CD4-positive, alpha-beta T cell treated with Interleukin-4 for 4 hours (primary cell): ENCODE measurements around the gene F2.
A peak's percentile ranks its signal among the peaks of the same experiment; 100 is the strongest.
"Not testable (repeated sequence)": the region's sequence is repeated elsewhere in the genome, so short reads cannot be mapped to it uniquely, and the experiment has no call there.

Experiments
- DNase-seq: peaks from one replicate; pipeline ENCODE4 v3.0.0-alpha.2; 2020

The F2 gene

DNA sequence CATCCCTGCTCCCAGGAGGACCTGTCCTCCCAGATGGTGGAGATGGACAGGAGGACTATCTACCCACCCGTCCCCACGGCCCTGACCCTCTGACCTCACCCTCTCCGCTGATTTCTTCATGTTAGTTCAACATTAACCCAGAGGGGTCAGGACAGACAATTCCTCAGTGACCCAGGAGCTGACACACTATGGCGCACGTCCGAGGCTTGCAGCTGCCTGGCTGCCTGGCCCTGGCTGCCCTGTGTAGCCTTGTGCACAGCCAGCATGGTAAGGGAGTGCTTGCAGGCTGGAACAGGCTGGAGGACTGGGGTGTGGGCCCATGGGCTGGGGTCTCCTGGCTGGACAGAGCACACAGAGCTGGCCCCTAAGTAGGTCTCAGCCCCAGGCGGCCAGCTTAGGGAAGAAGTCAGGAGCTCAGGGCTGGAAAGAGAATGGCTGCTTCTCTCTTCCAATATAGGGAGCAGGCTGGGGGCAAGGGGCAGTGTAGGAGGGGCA lies at the start of gene F2:
F2 (plus strand) TSS at position 166 of the 495 bp plus-strand sequence; CDS start at position 189, 23 bp downstream.
- no peak for DNase-seq

DNA sequence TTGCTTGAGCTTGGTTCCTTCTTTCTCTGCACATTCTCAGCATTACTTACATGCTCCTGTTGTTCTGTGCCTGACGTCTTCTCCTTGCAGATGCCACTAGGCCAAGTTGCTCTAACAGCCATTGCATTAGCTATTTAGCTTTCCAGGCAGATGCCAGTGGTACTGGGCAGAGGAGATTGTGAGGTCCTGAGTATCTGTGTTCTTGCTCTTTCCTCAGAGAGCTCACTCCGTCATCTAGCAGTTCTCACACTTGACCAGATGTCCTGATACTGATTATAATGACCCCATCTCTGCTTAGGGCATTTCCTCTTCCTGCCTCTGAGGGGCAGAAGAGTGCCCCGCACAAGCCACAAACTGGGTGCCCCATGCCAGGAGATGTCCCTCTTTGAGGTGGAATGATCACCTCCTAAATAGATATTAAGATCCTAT lies 49.3 kb upstream of the F2 start:
- DNase-seq: peak; percentile 8

DNA sequence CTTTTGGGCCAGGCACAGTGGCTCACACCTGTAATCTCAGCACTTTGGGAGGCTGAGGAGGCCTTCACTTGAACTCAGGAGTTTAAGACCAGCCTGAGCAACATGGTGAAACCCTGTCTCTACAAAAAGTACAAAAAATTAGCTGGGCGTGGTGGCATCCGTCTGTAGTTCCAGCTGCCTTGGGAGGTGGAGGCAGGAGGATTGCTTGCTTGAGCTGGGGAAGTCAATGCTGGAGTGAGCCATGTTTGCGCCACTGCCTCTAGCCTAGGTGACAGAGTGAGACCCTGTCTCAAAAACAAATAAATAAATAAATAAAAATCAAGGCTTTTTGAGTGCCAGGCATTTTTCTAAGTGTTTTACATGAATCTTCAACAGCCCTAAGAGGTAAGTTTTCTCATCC lies 48.5 kb upstream of the F2 start:
- DNase-seq: not testable (repeated sequence)

GRCh38 chr11:46671958-46672315 lies 47.1 kb upstream of the F2 start:
- DNase-seq: no peak

DNA sequence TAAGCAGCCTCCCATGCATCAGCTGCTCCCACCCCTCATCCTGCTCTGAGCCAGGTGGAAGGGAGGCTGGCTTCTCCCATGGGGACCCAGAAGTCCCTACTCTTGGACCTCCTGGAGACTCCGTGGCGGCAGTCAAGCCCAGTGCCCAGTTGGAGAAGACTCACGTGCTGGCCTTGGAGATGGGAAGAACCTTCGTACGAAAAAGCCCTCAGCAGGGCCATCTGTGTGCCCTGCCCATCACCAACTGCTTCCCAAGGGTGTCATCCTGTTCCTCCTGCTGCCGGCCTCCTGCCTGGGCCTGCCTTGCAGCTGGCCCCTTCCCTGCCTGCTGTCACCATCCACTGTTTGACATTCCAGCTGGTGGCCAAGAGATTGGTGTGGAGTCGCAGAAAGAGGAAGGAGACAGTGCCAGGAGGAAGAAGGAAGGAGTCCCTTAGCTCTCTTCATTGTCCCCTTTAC lies 46.6 kb upstream of the F2 start:
- no peak for DNase-seq

GRCh38 chr11:46673713-46674462 lies 45.1 kb upstream of the F2 start:
- DNase-seq: no peak

DNA sequence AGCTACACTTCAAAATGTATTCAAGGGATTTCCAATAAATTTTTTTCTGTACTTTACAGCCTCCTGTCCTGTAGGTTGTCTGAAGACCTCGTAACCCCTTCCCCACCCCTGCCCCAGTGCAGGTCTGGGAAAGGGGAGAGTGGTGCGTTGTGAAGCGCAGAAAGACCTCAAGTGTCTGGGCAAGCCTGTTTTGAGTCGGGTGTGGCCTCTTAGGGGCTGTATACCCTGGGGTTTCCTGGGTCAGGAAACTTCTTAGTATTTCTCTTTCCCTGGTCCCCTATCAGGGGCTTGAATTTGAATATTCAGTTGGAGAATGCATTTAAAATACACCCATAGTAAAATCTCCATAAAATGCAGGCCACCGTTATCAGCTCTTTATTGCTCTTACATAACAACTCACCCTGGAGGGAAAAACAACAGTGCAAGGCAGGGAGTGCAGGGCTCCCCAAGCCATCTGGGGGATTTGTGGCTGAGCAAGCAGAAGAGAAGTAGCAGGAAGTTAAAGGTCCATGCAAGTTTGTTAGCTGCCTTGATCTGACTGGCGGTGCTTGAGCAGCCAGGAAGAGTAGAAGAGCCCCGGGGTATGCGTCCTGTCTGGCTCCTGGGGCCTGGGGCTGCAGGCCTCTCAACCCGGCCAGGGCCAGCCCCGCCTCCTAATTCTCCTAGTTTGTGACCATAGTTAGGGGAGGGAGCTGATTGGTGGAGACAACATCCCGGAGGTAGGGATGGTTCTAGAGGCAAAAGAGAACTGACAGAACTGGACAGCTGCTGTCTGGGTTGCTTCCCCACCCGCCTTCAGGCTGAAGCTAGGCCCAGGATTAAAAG lies 44.3 kb upstream of the F2 start:
- peak; percentile 21 for DNase-seq

DNA sequence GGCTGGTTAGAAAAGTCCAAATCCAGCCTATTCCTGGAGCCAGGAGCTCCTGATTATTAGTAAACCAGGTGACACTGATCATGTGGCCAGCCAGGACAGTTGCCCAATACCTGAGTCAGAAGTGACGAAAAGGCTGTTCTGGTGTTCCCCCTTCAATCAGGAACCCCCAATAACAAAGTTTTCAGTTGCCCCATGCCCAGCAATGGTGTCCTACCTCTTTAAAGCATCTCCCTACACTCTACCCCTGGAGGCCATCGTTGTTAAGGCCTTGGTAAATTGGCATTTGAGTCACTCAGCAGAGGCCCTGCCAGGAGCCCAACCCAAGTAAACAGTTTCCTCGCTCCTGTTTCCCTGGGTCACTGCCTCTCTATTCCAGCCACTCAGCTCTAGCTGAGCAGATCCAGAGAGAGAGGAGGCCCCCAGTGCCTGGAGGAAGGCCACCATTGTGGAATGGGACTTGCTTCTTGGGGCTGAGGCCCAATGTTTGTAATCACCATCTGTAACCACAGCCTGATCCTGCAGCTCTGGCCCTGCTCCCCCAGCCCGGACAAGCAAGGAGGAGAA lies 43.6 kb upstream of the F2 start:
- DNase-seq: no peak

DNA sequence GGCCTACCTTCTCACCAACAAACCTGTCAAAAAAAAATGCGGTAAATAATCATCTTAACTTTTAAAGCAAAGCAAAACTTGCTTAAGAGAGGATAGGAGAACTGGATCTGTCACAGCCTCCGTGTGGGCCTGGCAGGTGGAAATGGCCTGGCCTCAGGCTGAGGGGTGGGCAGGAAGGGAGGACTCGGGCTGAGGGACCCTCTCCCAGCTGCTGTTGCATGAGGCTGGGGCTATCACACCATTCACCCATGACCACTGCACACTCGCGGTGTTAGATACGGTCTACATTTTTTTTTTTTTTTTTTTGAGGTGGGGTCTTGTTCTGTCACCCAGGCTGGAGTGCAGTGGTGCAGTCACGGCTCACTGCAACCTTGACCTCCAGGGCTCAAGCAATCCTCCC lies 43.1 kb upstream of the F2 start:
- DNase-seq: no peak

- no peak for DNase-seq
Observed at GRCh38 chr11:46676436-46677158, 42.4 kb upstream of the F2 start.

GRCh38 chr11:46677169-46677568 lies 41.8 kb upstream of the F2 start:
- no peak for DNase-seq

DNA sequence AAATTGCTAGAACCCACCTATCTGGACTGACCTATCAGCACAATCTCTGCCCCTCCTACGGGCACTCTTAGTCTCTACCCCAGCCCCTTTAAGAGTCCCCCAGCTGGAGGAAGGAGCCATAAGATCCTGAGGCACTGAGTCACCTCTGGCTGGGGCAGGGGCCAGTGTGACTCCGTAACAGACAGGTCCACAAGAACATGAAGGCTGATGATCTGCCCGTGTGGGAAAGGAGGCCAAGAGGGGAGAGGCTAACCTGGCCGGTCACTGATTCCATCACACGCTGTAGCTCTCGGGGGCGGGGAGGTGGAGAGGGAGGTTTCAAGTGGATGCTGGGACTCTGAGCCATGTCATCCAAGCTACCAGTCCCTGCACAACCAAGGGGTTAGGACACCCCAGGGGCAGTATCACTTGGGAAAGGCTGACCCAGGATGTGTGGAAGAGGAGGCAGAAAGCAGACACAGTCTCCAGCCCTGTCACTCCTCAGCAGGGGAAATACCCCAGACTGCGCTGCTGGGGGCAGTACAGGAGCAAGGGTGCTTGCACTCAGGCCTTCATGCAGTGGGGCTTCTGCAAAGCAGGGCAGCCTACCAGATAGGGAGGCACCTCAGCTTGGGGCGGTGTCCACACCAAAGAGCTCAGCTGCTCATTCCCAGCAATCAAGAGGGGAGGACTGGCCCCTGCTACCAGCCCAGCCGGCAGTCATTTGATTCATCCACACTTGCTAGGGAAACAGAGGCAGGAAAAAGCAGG lies 40.8 kb upstream of the F2 start:
- no peak for DNase-seq

GRCh38 chr11:46678741-46679130 lies 40.3 kb upstream of the F2 start:
- DNase-seq: no peak

DNA sequence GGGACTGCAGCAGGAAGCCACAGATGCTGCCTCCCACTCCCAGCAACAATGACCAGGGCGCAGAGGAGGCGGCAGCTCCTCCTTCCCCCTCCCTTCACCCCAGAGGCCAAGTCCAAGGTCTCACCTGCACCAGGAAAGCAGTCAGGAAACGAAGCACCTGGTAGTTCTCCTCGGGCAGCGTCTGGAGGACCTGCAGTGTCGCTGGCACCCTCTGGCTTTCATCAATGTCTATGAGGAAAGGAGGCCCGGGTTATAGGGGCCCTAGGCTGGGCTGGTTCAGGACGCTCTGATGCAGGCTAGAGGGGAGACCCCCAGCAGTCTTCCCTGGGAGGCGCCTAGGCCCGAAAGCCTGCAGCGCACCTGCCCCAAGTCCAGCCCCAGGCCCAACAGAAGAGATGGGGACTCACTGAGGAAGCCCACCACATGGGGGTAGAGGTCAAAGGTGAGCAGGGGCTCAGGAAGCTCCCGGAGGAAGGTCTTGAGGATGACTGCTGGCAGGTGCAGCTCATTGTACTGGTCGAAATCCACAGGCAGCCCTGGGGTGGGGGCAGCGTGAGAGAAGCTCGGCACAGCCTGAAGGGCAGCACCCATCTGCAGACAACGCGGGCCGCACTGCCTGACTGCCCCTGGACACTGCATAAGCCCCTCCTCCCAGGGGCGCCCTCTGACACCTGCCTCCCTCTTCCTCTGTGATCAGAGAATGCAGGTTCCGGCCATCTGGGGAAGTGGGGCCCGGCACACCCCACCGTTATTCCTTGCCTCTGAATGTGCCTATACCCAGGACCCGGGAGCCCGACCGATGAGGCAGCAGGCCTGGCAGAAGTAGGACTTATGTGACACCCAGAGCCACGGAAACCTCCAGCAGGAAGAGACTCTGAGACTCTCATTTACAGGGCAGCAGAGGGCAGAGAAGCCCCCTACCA lies 39.5 kb upstream of the F2 start:
- no peak for DNase-seq

- no peak for DNase-seq
Observed at GRCh38 chr11:46680164-46680760, 38.8 kb upstream of the F2 start.

GRCh38 chr11:46680815-46681214 lies 38.2 kb upstream of the F2 start:
- no peak for DNase-seq

DNA sequence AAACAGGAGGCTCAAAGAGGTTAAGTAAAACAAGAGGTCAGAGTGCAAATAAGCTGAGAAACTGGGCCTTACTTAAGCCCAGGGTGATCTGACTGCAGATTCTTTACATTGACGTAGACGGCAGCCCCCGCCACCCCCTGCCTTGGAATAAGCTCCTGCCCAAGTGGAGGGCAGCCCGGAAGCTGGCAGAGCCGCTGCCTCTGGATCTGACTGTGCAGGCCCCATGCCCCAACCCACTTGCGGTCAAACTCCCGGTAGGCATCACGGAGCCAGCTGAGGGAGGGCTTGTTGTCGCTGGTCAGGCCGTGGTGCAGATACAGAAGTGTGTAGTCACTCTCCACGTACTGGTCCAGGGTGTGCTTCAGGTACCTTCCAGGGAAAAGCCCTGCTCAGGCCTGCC lies 37.2 kb upstream of the F2 start:
- no peak for DNase-seq

GRCh38 chr11:46682773-46683752 lies 36.0 kb upstream of the F2 start:
- no peak for DNase-seq

- no peak for DNase-seq
Observed at GRCh38 chr11:46684367-46684766, 34.6 kb upstream of the F2 start.
